Measurements from ENCODE around the gene ZNF680.
A peak's percentile ranks its signal among the peaks of the same experiment; 100 is the strongest.

The ZNF680 gene

DNA sequence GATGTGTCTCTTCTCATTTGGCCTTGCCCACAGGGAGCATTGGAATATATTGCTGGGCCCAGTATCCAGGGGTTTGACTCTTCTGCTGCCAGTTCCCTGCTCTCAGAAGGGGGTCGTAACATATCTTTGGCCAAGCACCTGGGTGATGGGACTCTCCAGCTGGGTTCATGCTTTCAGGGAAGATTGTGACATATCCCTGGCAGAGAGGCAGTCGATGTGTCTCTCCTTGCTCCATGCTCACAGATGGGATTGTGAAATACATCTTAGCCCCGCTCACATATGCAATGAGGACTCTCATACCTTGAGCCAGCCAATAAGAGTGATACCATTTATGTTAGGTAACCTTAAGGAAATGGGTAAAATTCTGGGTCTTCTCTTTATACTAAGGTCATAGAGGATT is 39.2 kb upstream of the ZNF680 start:
- no peak overlapping the region for H3K4me2 ChIP-seq (ENCODE audit: low read length, poor library complexity, severe bottlenecking)
- H2BK15ac ChIP-seq (ENCODE audit: low read depth, poor library complexity, severe bottlenecking), result no peak overlapping the region
- H3K4me3 ChIP-seq (ENCODE audit: insufficient read depth in 1 of 2, low read depth in 1 of 2, low read length in 2 of 2), result no peak overlapping the region
- no peak overlapping the region for H2BK12ac ChIP-seq (ENCODE audit: low read length in 2 of 2)
- no peak overlapping the region for H3K18ac ChIP-seq (ENCODE audit: low read depth in 1 of 2, low read length in 2 of 2)
- no peaks in the 10 kb centered on the region for H3K27me3 ChIP-seq (ENCODE audit: control insufficient read depth in 1 of 2, insufficient read depth in 1 of 2, low read length in 2 of 2)
- no peak overlapping the region for H3K23ac ChIP-seq (ENCODE audit: low read length in 2 of 2)
- H2BK5ac ChIP-seq (ENCODE audit: low read depth, low read length, poor library complexity, severe bottlenecking), result no peak overlapping the region
- DNase-seq, result no peak
- H3K9me3 ChIP-seq (ENCODE audit: control insufficient read depth, low read length), result peaks cover 23% of the 10 kb centered on the region
- H2AK5ac ChIP-seq (ENCODE audit: low read length, severe bottlenecking), result no peak overlapping the region
- no peak overlapping the region for H4K91ac ChIP-seq (ENCODE audit: low read length)
- H2BK120ac ChIP-seq (ENCODE audit: low read depth, low read length), result no peak overlapping the region
- no peak overlapping the region for H4K8ac ChIP-seq (ENCODE audit: low read length)
- no peak overlapping the region for H3K14ac ChIP-seq (ENCODE audit: low read length in 2 of 2)
- no peaks in the 10 kb centered on the region for H3K4me1 ChIP-seq (ENCODE audit: control insufficient read depth, insufficient read depth, low read depth, low read length)
- H3K9ac ChIP-seq (ENCODE audit: low read length), result no peak overlapping the region
- 53% methylated on average over 2 of the region's 3 CpGs for WGBS
- H3K4ac ChIP-seq (ENCODE audit: low read depth in 1 of 2, low read length in 2 of 2), result no peak overlapping the region
- H3K36me3 ChIP-seq (ENCODE audit: control insufficient read depth in 1 of 2, insufficient read depth in 2 of 2, low read depth in 1 of 2, low read length in 2 of 2), result no peaks in the 10 kb centered on the region
- no peaks in the 10 kb centered on the region for H3K79me1 ChIP-seq (replicated peaks; ENCODE audit: low read length, poor library complexity, severe bottlenecking)
- H2AFZ ChIP-seq (ENCODE audit: low read depth, low read length), result no peak overlapping the region
- H3K27ac ChIP-seq (ENCODE audit: low read length, poor library complexity, severe bottlenecking), result no peak overlapping the region

DNA sequence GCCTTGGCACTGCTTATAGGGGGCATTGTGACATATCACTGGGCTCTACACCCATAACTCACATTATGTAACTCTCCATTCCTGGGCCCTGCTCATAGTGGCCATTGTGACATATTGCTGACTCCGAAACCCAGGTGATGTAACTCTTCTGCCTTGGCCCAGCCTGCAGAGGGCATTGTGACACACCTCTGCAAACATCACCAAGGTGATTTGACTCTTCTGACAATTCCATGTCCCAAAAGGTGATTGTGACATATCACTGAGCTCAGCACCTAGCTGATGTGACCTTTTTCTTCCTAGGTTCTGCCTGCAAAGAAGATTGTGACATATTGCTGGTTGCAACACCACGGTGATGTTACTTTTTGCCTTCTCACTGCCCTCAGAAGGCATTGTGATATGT is 36.5 kb upstream of the ZNF680 start:
- H4K91ac ChIP-seq (ENCODE audit: low read length), result no peak overlapping the region
- no peak overlapping the region for H4K8ac ChIP-seq (ENCODE audit: low read length)
- H2BK12ac ChIP-seq (ENCODE audit: low read length in 2 of 2), result no peak overlapping the region
- no peak overlapping the region for H3K18ac ChIP-seq (ENCODE audit: low read depth in 1 of 2, low read length in 2 of 2)
- H3K9me3 ChIP-seq (ENCODE audit: control insufficient read depth, low read length), result peaks cover 19% of the 10 kb centered on the region
- no peak overlapping the region for H3K14ac ChIP-seq (ENCODE audit: low read length in 2 of 2)
- H3K9ac ChIP-seq (ENCODE audit: low read length), result no peak overlapping the region
- WGBS, result 47% methylated on average over 2 of the region's 2 CpGs
- H3K79me1 ChIP-seq (replicated peaks; ENCODE audit: low read length, poor library complexity, severe bottlenecking), result no peaks in the 10 kb centered on the region
- no peak overlapping the region for H2BK15ac ChIP-seq (ENCODE audit: low read depth, poor library complexity, severe bottlenecking)
- no peak overlapping the region for H2AK5ac ChIP-seq (ENCODE audit: low read length, severe bottlenecking)
- no peak overlapping the region for H2AFZ ChIP-seq (ENCODE audit: low read depth, low read length)
- no peak overlapping the region for H3K4ac ChIP-seq (ENCODE audit: low read depth in 1 of 2, low read length in 2 of 2)
- H2BK5ac ChIP-seq (ENCODE audit: low read depth, low read length, poor library complexity, severe bottlenecking), result no peak overlapping the region
- H3K36me3 ChIP-seq (ENCODE audit: control insufficient read depth in 1 of 2, insufficient read depth in 2 of 2, low read depth in 1 of 2, low read length in 2 of 2), result no peaks in the 10 kb centered on the region
- no peaks in the 10 kb centered on the region for H3K27me3 ChIP-seq (ENCODE audit: control insufficient read depth in 1 of 2, insufficient read depth in 1 of 2, low read length in 2 of 2)
- no peak for DNase-seq
- H3K27ac ChIP-seq (ENCODE audit: low read length, poor library complexity, severe bottlenecking), result no peak overlapping the region
- H3K4me3 ChIP-seq (ENCODE audit: insufficient read depth in 1 of 2, low read depth in 1 of 2, low read length in 2 of 2), result no peak overlapping the region
- no peak overlapping the region for H3K4me2 ChIP-seq (ENCODE audit: low read length, poor library complexity, severe bottlenecking)
- H3K23ac ChIP-seq (ENCODE audit: low read length in 2 of 2), result no peak overlapping the region
- no peak overlapping the region for H2BK120ac ChIP-seq (ENCODE audit: low read depth, low read length)
- no peaks in the 10 kb centered on the region for H3K4me1 ChIP-seq (ENCODE audit: control insufficient read depth, insufficient read depth, low read depth, low read length)

DNA sequence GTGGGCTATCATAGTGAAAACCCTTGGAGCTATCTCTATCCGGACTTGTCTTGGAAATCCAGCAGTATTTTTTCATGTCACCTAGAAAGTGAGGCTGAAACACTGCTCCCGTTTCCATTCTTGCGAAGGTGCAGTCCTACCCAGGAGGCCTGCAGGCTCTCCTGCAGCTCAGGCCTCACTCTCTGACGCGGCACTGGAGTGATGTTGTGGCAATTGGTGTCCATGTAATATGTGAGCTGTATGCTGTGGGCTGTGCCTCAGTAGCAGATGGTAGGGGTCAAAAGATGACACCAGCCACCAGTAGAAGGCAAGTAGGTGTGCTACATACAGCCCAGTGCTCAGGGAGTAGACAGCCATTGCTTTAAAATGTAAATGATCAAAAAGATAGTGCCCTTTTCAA is 28.1 kb upstream of the ZNF680 start:
- Histone ChIP-seq H3K27me3 (ENCODE audit: control insufficient read depth in 1 of 2, insufficient read depth in 1 of 2, low read length in 2 of 2) (no peaks in the 10 kb centered on the region), H2BK120ac (ENCODE audit: low read depth, low read length) (no peak overlapping the region), H4K91ac (ENCODE audit: low read length) (peak overlapping the region; percentile 50), H3K9ac (ENCODE audit: low read length) (no peak overlapping the region), H3K36me3 (ENCODE audit: control insufficient read depth in 1 of 2, insufficient read depth in 2 of 2, low read depth in 1 of 2, low read length in 2 of 2) (no peaks in the 10 kb centered on the region), H2BK12ac (ENCODE audit: low read length in 2 of 2) (no peak overlapping the region), H3K27ac (ENCODE audit: low read length, poor library complexity, severe bottlenecking) (no peak overlapping the region), H3K79me1 (replicated peaks; ENCODE audit: low read length, poor library complexity, severe bottlenecking) (no peaks in the 10 kb centered on the region), H3K4me1 (ENCODE audit: control insufficient read depth, insufficient read depth, low read depth, low read length) (no peaks in the 10 kb centered on the region), H3K4ac (ENCODE audit: low read depth in 1 of 2, low read length in 2 of 2) (no peak overlapping the region), H3K4me2 (ENCODE audit: low read length, poor library complexity, severe bottlenecking) (no peak overlapping the region), H3K23ac (ENCODE audit: low read length in 2 of 2) (no peak overlapping the region), H2AK5ac (ENCODE audit: low read length, severe bottlenecking) (no peak overlapping the region), H3K4me3 (ENCODE audit: insufficient read depth in 1 of 2, low read depth in 1 of 2, low read length in 2 of 2) (no peak overlapping the region), H4K8ac (ENCODE audit: low read length) (no peak overlapping the region), H2AFZ (ENCODE audit: low read depth, low read length) (no peak overlapping the region), H3K18ac (ENCODE audit: low read depth in 1 of 2, low read length in 2 of 2) (no peak overlapping the region), H2BK15ac (ENCODE audit: low read depth, poor library complexity, severe bottlenecking) (no peak overlapping the region), H2BK5ac (ENCODE audit: low read depth, low read length, poor library complexity, severe bottlenecking) (no peak overlapping the region), H3K14ac (ENCODE audit: low read length in 2 of 2) (no peak overlapping the region), H3K9me3 (ENCODE audit: control insufficient read depth, low read length) (peaks cover 37% of the 10 kb centered on the region)
- DNase-seq, result no peak
- 75% methylated on average over 5 of the region's 5 CpGs for WGBS

DNA sequence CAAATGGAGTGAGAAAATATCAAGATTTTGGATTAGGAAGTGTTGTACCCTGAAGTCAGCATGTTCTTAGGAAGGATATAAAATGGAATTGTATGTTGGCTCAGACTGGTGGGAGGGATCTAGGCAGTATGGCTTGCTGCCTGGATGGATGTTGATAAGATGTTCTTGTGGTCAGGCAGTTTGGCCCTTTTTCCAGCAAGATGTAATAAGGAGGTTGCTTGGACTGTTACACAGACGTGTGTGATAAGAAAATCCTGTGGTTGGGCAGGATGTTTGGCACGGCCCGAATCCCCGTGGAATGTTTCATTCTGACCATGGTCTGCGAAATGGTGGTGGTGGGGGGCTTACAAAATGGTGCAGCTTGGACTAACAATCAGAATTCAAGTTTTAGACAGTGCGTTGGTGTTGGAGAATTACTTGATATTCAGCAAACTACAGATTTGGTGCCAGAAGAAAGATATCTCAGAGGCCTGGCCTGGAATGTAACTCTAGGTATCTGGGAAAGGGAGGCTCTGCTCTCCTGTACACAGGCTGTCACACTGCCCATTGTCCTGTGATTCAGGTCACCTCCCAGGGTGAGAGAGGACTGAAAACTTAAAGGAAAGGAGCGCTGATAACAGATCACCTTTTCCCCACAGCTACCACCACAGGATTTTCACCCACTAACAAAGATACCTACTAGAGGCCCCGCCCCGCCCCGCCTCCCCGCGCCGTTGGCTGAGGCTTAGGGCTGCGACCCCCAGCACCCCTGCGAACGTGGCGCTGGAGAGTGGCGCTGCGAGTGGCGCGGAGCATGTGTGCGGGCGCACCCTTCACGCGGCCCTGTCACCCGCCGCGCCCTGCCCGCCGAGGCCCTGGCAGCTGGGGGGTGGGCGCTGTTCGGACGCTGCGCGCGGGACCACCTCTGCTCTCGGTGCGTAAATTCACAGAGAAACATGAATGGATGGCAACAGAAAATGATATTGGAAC is 19.3 kb upstream of the ZNF680 start:
- WGBS, result 90% methylated on average over 38 of the region's 38 CpGs
- DNase-seq, result no peak
- Histone ChIP-seq H2AK5ac (ENCODE audit: low read length, severe bottlenecking) (no peak overlapping the region), H3K23ac (ENCODE audit: low read length in 2 of 2) (no peak overlapping the region), H3K27ac (ENCODE audit: low read length, poor library complexity, severe bottlenecking) (no peak overlapping the region), H3K27me3 (ENCODE audit: control insufficient read depth in 1 of 2, insufficient read depth in 1 of 2, low read length in 2 of 2) (no peaks in the 10 kb centered on the region), H3K4me3 (ENCODE audit: insufficient read depth in 1 of 2, low read depth in 1 of 2, low read length in 2 of 2) (no peak overlapping the region), H3K4me1 (ENCODE audit: control insufficient read depth, insufficient read depth, low read depth, low read length) (no peaks in the 10 kb centered on the region), H2BK15ac (ENCODE audit: low read depth, poor library complexity, severe bottlenecking) (no peak overlapping the region), H3K36me3 (ENCODE audit: control insufficient read depth in 1 of 2, insufficient read depth in 2 of 2, low read depth in 1 of 2, low read length in 2 of 2) (no peaks in the 10 kb centered on the region), H2BK12ac (ENCODE audit: low read length in 2 of 2) (no peak overlapping the region), H3K9ac (ENCODE audit: low read length) (no peak overlapping the region), H2BK5ac (ENCODE audit: low read depth, low read length, poor library complexity, severe bottlenecking) (no peak overlapping the region), H4K8ac (ENCODE audit: low read length) (no peak overlapping the region), H3K14ac (ENCODE audit: low read length in 2 of 2) (no peak overlapping the region), H3K4ac (ENCODE audit: low read depth in 1 of 2, low read length in 2 of 2) (no peak overlapping the region), H3K18ac (ENCODE audit: low read depth in 1 of 2, low read length in 2 of 2) (no peak overlapping the region), H2AFZ (ENCODE audit: low read depth, low read length) (no peak overlapping the region), H2BK120ac (ENCODE audit: low read depth, low read length) (no peak overlapping the region), H3K79me1 (replicated peaks; ENCODE audit: low read length, poor library complexity, severe bottlenecking) (no peaks in the 10 kb centered on the region), H4K91ac (ENCODE audit: low read length) (no peak overlapping the region), H3K9me3 (ENCODE audit: control insufficient read depth, low read length) (peaks cover 29% of the 10 kb centered on the region), H3K4me2 (ENCODE audit: low read length, poor library complexity, severe bottlenecking) (no peak overlapping the region)
